ENCODE results near the gene GPR143.
A peak's percentile ranks its signal among the peaks of the same experiment; 100 is the strongest.

Gene GPR143

GRCh38 chrX:9682456-9682855 lies 83.2 kb downstream of the GPR143 start:
- H3K27me3 ChIP-seq (ENCODE audit: insufficient read depth, poor library complexity, severe bottlenecking) = no peaks in the 10 kb centered on the region
- DNase-seq (ENCODE audit: low read depth in 1 of 2, low spot score in 1 of 2) = no peak
- TF ChIP-seq CTCF (IDR thresholded peaks at IDR 0.05; ENCODE audit: insufficient read depth, low read length) (no peak), POLR2AphosphoS5 (IDR thresholded peaks at IDR 0.05; ENCODE audit: low read depth) (no peak), GABPA (IDR thresholded peaks at IDR 0.05; ENCODE audit: low read depth) (no peak), SPI1 (IDR thresholded peaks at IDR 0.05; ENCODE audit: borderline replicate concordance, low read depth) (no peak), REST (IDR thresholded peaks at IDR 0.05; ENCODE audit: insufficient replicate concordance, low read depth) (no peak)
- no peak overlapping the region for H3K27ac ChIP-seq (replicated peaks)
- no peak overlapping the region for H3K4me3 ChIP-seq (replicated peaks; ENCODE audit: insufficient read depth, low read length)

- Histone ChIP-seq H3K4me3 (replicated peaks; ENCODE audit: insufficient read depth, low read length) (no peak overlapping the region), H3K27me3 (ENCODE audit: insufficient read depth, poor library complexity, severe bottlenecking) (no peaks in the 10 kb centered on the region), H3K27ac (replicated peaks) (no peak overlapping the region)
- DNase-seq (ENCODE audit: low read depth in 1 of 2, low spot score in 1 of 2) = peak in 1 of 2 experiments; percentile 10
- TF ChIP-seq SPI1 (IDR thresholded peaks at IDR 0.05; ENCODE audit: borderline replicate concordance, low read depth) = no peak
- TF ChIP-seq POLR2AphosphoS5 (IDR thresholded peaks at IDR 0.05; ENCODE audit: low read depth) = no peak
- no peak for TF ChIP-seq CTCF (IDR thresholded peaks at IDR 0.05; ENCODE audit: insufficient read depth, low read length)
- TF ChIP-seq REST (IDR thresholded peaks at IDR 0.05; ENCODE audit: insufficient replicate concordance, low read depth) = no peak
- no peak for TF ChIP-seq GABPA (IDR thresholded peaks at IDR 0.05; ENCODE audit: low read depth)
These were observed 84.2 kb downstream of the GPR143 start for GRCh38 chrX:9681422-9681821.

DNA sequence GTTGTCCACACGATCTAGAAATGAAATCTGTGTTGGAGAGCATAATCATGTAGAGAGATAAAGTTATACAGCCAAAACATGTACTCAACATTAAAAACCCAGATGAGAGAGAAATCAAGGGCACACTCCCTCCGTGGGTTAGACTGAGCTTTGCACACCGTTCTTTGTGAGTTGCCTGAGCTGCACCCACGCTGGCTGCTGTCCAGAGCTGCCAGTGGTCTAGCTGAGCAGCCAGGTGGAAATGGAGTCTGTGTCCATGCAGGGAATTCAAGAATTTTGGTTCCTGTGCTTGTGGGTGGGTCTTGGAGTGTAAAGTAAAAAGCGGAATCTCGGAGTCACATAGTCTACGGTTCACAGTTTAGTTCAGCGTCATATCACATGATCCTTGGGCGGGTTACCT lies 84.6 kb downstream of the GPR143 start:
- H3K4me3 ChIP-seq (replicated peaks; ENCODE audit: insufficient read depth, low read length) = no peak overlapping the region
- DNase-seq (ENCODE audit: low read depth in 1 of 2, low spot score in 1 of 2) = no peak
- H3K27ac ChIP-seq (replicated peaks) = no peak overlapping the region
- TF ChIP-seq POLR2AphosphoS5 (IDR thresholded peaks at IDR 0.05; ENCODE audit: low read depth) = no peak
- TF ChIP-seq REST (IDR thresholded peaks at IDR 0.05; ENCODE audit: insufficient replicate concordance, low read depth) = no peak
- TF ChIP-seq GABPA (IDR thresholded peaks at IDR 0.05; ENCODE audit: low read depth) = no peak
- no peak for TF ChIP-seq SPI1 (IDR thresholded peaks at IDR 0.05; ENCODE audit: borderline replicate concordance, low read depth)
- no peak for TF ChIP-seq CTCF (IDR thresholded peaks at IDR 0.05; ENCODE audit: insufficient read depth, low read length)
- H3K27me3 ChIP-seq (ENCODE audit: insufficient read depth, poor library complexity, severe bottlenecking) = no peaks in the 10 kb centered on the region

Measured in HL-60 (cell line).